ENCODE measurements around the gene CFAP46.
"Not testable (repeated sequence)": the region's sequence is repeated elsewhere in the genome, so short reads cannot be mapped to it uniquely, and the experiment has no call there.

CFAP46 gene

GRCh38 chr10:132926777-132927650, 15.4 kb downstream of the CFAP46 start:
- DNase-seq (ENCODE audit: low spot score): no peak

DNA sequence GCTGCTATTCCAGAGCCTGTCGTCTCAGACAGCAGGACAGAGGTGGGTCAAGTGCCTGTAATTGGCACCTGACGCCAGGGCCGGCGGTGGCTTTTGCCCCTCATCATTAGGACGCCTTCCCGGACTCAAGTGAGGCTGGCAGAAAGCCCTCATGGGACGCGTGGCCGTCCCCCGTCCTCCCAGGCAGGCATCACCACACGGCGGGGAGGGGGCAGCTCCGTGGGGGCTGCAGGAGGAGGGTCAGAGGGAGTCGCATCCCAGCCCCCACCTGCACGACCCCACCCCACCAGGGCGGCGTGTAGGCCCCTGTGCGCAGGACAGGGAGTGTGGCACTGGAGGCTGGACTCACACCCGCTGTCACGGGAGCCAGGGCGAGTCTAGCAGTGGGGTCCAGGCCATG, 16.3 kb downstream of the CFAP46 start:
- no peak for DNase-seq (ENCODE audit: low spot score)

GRCh38 chr10:132925614-132926013, 16.8 kb downstream of the CFAP46 start:
- no peak for DNase-seq (ENCODE audit: low spot score)

GRCh38 chr10:132925071-132925561, 17.3 kb downstream of the CFAP46 start:
- no peak for DNase-seq (ENCODE audit: low spot score)

DNA sequence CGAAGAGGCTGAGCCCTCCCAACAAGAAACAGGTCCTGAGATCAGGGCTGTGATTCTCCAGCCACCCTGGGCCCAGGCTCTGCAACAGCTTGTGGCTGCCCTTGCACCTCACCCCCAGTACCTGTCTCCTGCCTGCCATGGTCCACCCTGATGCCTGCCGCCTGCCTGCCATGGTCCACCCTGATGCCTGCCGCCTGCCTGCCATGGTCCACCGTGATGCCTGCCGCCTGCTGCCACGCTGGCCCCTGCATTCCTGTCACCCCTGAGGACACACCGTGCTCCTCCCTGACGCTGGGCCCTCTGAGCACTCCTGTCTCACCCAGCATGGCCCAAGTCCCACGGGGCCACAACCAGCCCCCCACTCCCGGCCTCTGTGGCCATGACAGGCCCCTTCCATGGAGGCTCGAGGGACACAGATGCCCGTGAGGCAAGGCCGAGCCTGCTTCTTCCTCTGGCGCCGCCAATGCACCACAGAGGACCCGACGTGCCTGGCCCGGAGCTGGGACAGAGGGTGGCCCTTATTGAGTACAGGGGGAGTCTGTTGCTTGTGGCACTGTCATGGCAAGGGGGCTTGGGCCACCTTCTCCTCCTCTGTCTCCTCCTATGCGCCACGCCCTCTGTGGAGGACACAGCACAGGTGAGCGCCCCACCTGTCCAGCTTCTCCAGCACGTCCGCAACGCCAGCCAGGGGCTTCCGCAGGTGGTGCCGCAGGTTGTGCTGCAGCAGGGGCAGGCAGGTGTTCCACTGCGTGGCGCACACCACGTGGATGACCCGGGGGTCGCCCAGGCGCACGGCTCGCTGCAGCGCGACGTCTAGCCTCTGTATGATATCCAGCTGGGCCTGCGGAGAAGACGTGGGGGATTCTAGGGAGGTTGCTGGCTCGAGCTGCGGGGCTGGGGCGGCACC, 18.1 kb downstream of the CFAP46 start:
- DNase-seq (ENCODE audit: low spot score): no peak

- not testable (repeated sequence) for DNase-seq (ENCODE audit: low spot score)
Observed at GRCh38 chr10:132923384-132923783, 19.0 kb downstream of the CFAP46 start.

DNA sequence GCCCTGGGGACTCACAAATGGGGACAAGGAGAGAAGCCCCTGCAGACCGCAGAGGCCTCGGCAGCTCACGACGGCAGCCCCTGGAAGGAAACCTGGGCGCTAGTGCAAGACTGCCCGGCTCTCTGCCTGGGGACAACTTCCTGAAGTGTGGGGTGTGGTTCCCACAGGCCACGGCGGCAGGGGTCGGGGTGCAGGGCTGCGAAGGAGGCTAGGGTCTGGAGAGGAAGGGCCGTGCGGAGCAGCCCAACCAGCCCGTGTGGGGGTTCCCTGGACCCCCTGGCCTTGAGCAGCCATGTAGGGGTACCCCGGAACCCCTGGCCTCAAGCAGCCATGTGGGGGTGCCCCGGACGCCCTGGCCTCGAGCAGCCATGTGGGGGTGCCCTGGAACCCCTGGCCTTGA, 19.5 kb downstream of the CFAP46 start:
- DNase-seq (ENCODE audit: low spot score): no peak

- DNase-seq (ENCODE audit: low spot score): no peak
Observed at GRCh38 chr10:132921818-132922807, 20.3 kb downstream of the CFAP46 start.

- DNase-seq (ENCODE audit: low spot score): no peak
Observed at GRCh38 chr10:132921086-132921485, 21.3 kb downstream of the CFAP46 start.

DNA sequence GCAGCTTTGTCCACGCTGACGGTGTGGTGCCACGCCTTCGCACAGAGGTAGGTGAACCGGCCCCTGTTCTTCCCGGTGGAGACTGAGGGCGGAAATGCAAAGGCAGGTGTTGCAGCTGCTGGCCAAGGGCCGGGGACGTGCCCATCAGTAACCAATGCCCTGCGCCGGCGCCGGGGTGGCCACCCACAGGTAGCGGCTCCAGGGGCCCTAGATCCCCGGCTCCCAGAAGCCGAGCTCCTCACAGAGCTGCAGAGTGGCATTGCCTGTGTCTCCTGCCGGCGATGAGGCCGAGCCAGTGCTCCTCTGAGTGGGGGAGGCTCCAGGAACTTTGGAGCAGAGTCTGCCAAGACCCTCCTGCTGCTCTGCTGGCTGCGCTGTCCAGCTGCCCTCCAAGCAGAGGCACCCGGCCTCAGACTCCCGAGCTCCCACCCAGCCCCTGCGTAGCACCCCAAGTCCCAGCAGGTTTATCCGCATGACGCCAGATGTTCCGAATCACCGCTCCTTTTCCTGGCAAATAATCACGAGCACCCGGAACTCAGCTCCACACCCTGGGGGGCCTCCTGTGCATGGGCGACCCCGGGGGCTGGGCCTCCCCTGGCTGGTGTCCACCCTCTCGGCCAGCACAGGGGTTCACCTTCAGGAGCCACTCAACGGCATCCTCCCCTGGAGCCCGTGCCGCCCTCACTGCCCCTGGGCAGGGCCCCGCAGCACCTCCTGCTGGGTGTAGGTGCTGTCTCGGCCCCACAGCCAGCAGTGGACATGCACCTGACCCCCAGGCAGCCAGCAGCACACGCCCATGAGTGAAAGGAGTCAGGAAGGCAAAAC, 22.1 kb downstream of the CFAP46 start:
- DNase-seq (ENCODE audit: low spot score): no peak

DNA sequence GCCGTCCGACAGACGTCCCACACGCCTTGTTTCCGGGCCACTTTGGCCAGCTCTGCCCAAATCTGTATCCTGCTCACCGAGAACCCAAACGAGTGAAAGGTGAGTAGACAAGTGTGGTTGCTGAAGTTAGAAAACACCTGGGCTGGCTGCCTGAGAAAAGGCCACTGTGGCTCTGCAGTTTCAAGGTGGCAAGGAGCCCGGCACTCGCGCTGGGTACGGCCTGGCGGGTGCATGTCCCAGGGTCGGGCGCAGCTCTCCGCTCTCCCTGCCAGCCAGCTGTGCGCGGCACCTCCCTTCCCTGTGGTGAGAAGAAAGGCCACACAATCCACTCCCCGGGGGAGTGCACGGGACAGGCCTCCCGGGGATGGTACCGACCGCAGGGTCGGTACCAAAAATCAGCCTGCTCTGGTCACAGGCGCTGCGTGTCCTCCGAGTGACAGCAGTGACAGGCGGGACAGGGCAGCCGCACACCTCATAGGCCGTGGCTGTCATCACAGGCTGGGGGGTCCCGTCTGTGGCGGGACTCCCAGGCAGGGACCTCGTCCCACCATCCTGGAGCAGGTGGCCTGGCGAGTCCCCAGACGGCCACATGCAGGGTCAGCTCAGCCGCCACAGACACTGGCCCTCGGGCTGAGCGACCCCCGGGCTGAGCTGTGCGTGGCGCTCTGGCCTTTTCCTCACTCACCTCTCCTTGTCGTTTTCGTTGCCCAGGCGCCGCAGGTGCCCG, 22.8 kb downstream of the CFAP46 start:
- no peak for DNase-seq (ENCODE audit: low spot score)

GRCh38 chr10:132918617-132919373, 23.6 kb downstream of the CFAP46 start:
- no peak for DNase-seq (ENCODE audit: low spot score)

DNA sequence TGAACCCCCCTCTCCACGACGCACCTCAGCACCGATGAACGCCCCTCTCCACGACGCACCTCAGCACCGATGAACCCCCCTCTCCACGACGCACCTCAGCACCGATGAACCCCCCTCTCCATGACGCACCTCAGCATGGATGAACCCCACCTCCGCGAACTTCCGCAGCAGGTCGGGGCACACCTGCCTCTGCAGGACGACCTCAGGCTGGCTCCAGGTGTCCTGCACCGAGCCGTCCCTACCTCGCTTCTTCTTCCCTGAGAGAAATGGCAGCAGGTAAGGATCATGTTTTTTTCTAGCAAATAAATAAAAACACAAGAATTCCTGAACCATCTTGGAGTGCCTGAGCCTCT, 24.1 kb downstream of the CFAP46 start:
- DNase-seq (ENCODE audit: low spot score): no peak

- DNase-seq (ENCODE audit: low spot score): no peak
Observed at GRCh38 chr10:132916956-132917666, 25.3 kb downstream of the CFAP46 start.

GRCh38 chr10:132916421-132916841, 25.9 kb downstream of the CFAP46 start:
- DNase-seq (ENCODE audit: low spot score): no peak

GRCh38 chr10:132915411-132915810, 27.0 kb downstream of the CFAP46 start:
- DNase-seq (ENCODE audit: low spot score): no peak

DNA sequence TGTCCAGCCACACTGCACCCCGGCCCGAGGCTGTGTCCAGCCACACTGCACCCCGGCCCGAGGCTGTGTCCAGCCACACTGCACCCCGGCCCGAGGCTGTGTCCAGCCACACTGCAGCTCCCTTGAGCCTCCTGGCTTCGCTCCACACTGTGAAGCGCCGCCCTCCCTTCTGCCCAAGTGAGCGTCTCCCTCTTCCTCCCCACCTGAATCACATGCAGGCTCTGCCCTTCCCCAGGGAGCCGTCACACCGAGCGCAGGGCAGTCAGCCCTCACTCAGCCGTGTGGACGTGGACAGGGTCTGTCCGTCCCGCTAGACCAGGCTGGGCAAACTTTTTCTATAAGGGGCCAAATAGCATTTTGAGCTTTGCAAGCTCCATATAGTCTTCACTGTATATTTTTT, 27.6 kb downstream of the CFAP46 start:
- no peak for DNase-seq (ENCODE audit: low spot score)

- no peak for DNase-seq (ENCODE audit: low spot score)
Observed at GRCh38 chr10:132913559-132914115, 28.7 kb downstream of the CFAP46 start.

Measured in putamen (tissue), 1 donor.